ENCODE results near the gene SPEM2. TPM values are rescaled to one million over a fixed set of nuclear protein-coding genes. Genes with fewer than 3 reads are reported as not detected.

Gene SPEM2
- total RNA-seq, 2 donors from 2014 or later, result not detected

DNA sequence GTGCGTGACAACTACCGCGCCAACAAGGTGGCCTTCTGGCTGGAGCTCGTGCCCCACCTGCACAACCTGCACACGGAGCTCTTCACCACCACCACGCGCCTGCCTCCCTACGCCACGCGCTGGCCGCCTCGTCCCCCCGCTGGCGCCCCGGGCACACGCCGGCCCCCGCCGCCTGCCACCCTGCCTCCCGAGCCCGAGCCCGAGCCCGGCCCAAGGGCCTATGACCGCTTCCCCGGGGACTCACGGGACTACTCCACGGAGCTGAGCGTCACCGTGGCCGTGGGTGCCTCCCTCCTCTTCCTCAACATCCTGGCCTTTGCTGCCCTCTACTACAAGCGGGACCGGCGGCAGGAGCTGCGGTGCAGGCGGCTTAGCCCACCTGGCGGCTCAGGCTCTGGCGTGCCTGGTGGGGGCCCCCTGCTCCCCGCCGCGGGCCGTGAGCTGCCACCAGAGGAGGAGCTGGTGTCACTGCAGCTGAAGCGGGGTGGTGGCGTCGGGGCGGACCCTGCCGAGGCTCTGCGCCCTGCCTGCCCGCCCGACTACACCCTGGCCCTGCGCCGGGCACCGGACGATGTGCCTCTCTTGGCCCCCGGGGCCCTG lies 8.3 kb upstream of the SPEM2 start:
- Histone ChIP-seq H3K36me3 (no peaks in the 10 kb centered on the region), H3K27ac (no peak overlapping the region), H3K9me3 (no peaks in the 10 kb centered on the region), H3K4me3 (no peak overlapping the region), H3K4me1 (ENCODE audit: control insufficient read depth in 1 of 2, low read depth in 2 of 2) (no peaks in the 10 kb centered on the region), H3K27me3 (replicated peaks; ENCODE audit: insufficient read depth) (no peaks in the 10 kb centered on the region)
- TF ChIP-seq, protein P1, sequence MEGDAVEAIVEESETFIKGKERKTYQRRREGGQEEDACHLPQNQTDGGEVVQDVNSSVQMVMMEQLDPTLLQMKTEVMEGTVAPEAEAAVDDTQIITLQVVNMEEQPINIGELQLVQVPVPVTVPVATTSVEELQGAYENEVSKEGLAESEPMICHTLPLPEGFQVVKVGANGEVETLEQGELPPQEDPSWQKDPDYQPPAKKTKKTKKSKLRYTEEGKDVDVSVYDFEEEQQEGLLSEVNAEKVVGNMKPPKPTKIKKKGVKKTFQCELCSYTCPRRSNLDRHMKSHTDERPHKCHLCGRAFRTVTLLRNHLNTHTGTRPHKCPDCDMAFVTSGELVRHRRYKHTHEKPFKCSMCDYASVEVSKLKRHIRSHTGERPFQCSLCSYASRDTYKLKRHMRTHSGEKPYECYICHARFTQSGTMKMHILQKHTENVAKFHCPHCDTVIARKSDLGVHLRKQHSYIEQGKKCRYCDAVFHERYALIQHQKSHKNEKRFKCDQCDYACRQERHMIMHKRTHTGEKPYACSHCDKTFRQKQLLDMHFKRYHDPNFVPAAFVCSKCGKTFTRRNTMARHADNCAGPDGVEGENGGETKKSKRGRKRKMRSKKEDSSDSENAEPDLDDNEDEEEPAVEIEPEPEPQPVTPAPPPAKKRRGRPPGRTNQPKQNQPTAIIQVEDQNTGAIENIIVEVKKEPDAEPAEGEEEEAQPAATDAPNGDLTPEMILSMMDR (IDR thresholded peaks at IDR 0.05), result no peak
- no peak for DNase-seq (ENCODE audit: low spot score)
- ATAC-seq (ENCODE audit: insufficient number of reproducible peaks, low FRiP score, low read depth), result no peak

DNA sequence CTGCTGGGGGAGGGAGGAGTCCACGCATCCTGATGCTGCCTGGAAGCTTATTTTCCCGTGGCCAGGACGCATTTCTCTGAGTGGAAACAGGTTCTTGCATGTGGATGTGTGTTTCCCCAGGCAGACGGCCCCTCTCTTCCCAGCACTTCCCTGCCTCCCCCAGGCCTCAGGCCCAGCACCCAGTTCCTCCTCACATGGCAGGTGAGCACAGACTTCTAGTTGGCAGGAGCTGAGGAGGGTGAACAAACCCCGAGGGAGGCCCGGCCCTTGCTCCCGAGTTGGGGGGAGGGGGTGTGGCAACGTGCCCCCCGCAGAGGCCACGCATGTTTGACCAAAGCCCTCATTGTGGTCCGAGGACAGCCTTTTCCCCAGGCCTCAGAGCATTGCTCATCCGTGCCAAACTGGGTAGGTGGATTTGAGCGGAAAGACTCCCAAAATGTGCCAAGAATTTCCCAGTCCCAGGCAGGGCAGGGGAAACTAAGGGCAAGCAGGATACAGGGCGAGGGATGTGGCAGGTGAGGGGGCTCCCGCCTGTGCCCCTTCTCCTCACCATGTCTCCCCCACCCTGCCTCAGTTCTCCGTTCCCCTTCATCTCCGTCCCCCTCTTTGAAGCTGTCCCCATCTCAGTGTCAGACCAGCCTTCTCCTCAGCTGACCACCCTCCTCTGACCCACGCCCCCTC lies 6.8 kb upstream of the SPEM2 start:
- Histone ChIP-seq H3K27ac (no peak overlapping the region), H3K9me3 (no peaks in the 10 kb centered on the region), H3K27me3 (replicated peaks; ENCODE audit: insufficient read depth) (no peaks in the 10 kb centered on the region), H3K4me1 (ENCODE audit: control insufficient read depth in 1 of 2, low read depth in 2 of 2) (no peaks in the 10 kb centered on the region), H3K36me3 (no peaks in the 10 kb centered on the region), H3K4me3 (no peak overlapping the region)
- no peak for DNase-seq (ENCODE audit: low spot score)
- ATAC-seq (ENCODE audit: insufficient number of reproducible peaks, low FRiP score, low read depth), result no peak
- TF ChIP-seq, protein P1 (IDR thresholded peaks at IDR 0.05), result no peak

DNA sequence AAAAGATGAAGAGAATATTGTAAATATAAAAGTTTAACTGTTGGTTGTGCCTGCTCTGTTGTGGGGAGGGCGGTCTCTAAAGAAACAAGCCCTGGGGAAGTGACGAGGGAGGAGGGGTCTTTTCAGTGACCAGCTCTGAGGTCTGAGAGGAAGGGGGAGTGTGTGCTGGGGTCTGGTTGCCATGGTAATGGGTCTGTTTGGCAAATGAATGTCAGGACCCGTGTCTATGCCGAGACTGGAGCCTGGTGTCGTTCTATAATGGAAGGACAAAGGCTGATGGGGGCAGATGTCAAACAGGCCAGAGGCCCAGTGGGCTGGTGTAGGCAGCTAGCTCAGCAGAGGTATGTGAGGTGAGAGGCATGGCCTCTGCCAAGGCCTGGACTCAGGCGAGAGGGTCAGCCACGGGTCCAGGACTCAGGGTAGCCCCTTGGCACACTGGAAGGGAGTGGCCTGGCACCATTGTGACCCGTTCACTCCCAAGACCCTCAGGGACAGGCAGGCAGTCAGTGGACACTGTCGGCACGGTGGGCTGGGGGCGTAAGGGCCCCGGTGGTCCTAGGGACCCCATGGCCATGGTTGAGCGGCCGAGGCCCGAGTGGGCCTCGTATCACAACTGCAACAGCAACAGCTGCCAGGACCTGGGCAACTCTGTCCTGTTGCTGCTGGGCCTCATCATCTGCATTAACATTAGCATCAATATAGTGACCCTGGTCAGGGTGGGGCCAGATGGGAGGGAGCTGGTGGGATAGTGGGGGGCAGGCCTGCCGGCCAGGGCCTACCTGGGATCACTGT lies 5.4 kb upstream of the SPEM2 start, which contains the start of gene SPEM1:
TSS of gene SPEM1 (plus strand) at position 506 of the 792 bp plus-strand sequence. CDS start at position 567, 61 bp downstream.
- Histone ChIP-seq H3K4me1 (ENCODE audit: control insufficient read depth in 1 of 2, low read depth in 2 of 2) (no peaks in the 10 kb centered on the region), H3K27me3 (replicated peaks; ENCODE audit: insufficient read depth) (no peaks in the 10 kb centered on the region), H3K36me3 (no peaks in the 10 kb centered on the region), H3K4me3 (no peak within 1 kb of the TSS), H3K9me3 (no peaks in the 10 kb centered on the region), H3K27ac (no peak within 1 kb of the TSS)
- TF ChIP-seq, protein P1 (IDR thresholded peaks at IDR 0.05), result no peak
- ATAC-seq (ENCODE audit: insufficient number of reproducible peaks, low FRiP score, low read depth) (no peak), DNase-seq (ENCODE audit: low spot score) (no peak)

DNA sequence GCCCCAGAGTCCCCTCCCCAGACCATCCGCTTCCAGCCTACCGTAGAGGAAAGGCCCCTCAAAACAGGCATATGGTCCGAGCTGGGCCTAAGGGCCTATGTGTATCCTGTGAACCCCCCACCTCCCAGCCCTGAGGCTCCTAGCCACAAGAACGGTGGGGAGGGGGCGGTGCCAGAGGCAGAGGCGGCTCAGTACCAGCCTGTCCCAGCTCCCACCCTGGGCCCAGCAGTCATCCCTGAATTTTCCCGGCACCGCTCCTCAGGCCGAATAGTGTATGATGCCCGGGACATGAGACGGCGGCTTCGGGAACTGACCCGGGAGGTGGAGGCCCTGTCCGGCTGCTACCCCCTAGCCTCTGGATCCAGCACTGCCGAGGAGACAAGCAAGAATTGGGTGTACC lies 4.2 kb upstream of the SPEM2 start:
- Histone ChIP-seq H3K4me3 (no peak overlapping the region), H3K9me3 (no peaks in the 10 kb centered on the region), H3K36me3 (no peaks in the 10 kb centered on the region), H3K27me3 (replicated peaks; ENCODE audit: insufficient read depth) (no peaks in the 10 kb centered on the region), H3K4me1 (ENCODE audit: control insufficient read depth in 1 of 2, low read depth in 2 of 2) (no peaks in the 10 kb centered on the region), H3K27ac (no peak overlapping the region)
- ATAC-seq (ENCODE audit: insufficient number of reproducible peaks, low FRiP score, low read depth) (no peak), DNase-seq (ENCODE audit: low spot score) (no peak)
- TF ChIP-seq, protein P1 (IDR thresholded peaks at IDR 0.05), result no peak

DNA sequence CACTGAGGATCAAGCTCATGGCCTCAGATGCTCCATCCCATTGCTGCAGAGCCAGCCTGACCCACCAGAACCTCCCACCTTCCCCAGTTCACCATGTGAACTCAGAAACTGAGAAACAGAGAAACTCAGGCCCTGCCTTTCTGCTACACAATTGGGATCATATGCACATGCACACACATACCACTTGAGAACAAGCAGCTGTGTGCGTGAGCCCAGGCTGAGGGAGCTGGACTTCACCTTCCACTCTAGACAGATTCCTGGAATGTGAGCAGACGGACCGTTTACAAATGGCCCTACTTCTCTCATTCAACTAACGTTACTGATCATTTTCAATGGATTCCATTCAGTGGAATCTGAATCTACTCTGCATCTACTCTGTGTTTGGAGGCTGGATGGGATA lies 1.7 kb upstream of the SPEM2 start:
- no peak for ATAC-seq (ENCODE audit: insufficient number of reproducible peaks, low FRiP score, low read depth)
- TF ChIP-seq, protein P1 (IDR thresholded peaks at IDR 0.05), result no peak
- H3K9me3 ChIP-seq, result no peaks in the 10 kb centered on the region

More for the DNA sequence above, 1.7 kb upstream of the SPEM2 start:
- Histone ChIP-seq H3K36me3 (no peaks in the 10 kb centered on the region), H3K27me3 (replicated peaks; ENCODE audit: insufficient read depth) (no peaks in the 10 kb centered on the region), H3K4me3 (no peak overlapping the region), H3K27ac (no peak overlapping the region), H3K4me1 (ENCODE audit: control insufficient read depth in 1 of 2, low read depth in 2 of 2) (no peaks in the 10 kb centered on the region)
- DNase-seq (ENCODE audit: low spot score), result no peak
